GM12878 (cell line): ENCODE data around the gene TCF4.

Source experiments
- BRCA1 ChIP-seq: IDR thresholded peaks from 2 replicates; pipeline ENCODE4 v1.6.1; 2011; ENCODE audit warnings: low read depth, low read length, improper control_type of control experiment
- EP300 ChIP-seq, 2 experiments: fragments of 150-350 bp in 1 of 2; IDR thresholded peaks; 2 replicates each; pipeline ENCODE4 v1.6.1; 2011 to 2012; ENCODE audit warnings: low read depth in 2 of 2, low read length in 2 of 2, borderline replicate concordance in 1 of 2, improper control_type of control experiment in 1 of 2, inconsistent platforms in 1 of 2; ENCODE audit not compliant: control insufficient read depth in 1 of 2
- JUNB ChIP-seq: IDR thresholded peaks from 2 replicates; pipeline ENCODE4 v1.6.1; 2016; ENCODE audit warnings: antibody characterized with exemption, mild to moderate bottlenecking
- SP1 ChIP-seq: IDR thresholded peaks from one replicate; pipeline ENCODE4 v1.6.1; 2011; ENCODE audit warnings: low read depth, low read length
- TF ChIP-seq, protein P1 (sequence below): IDR thresholded peaks from 2 replicates; pipeline ENCODE4 v1.6.1; 2011; ENCODE audit warnings: borderline replicate concordance, low read depth, mild to moderate bottlenecking, moderate library complexity, low read length; ENCODE audit not compliant: insufficient read depth, poor library complexity, severe bottlenecking
- TF ChIP-seq, protein P2 (sequence below), 3 experiments: IDR thresholded peaks in 2 of 3; conservative IDR thresholded peaks in 1 of 3; 2 replicates each; pipeline ENCODE4 v1.5.1; 2011; ENCODE audit warnings: low read depth in 3 of 3, low read length in 3 of 3, mild to moderate bottlenecking in 3 of 3, control low read depth in 2 of 3, moderate library complexity in 2 of 3, inconsistent platforms in 1 of 3, mixed read lengths in 1 of 3; ENCODE audit not compliant: control insufficient read depth in 2 of 3, insufficient read depth in 1 of 3; ENCODE audit errors: extremely low read depth in 1 of 3
- TF ChIP-seq, protein P3 (sequence below): IDR thresholded peaks from 2 replicates; pipeline ENCODE4 v1.6.1; 2012; ENCODE audit warnings: low read length, inconsistent platforms

DNA sequence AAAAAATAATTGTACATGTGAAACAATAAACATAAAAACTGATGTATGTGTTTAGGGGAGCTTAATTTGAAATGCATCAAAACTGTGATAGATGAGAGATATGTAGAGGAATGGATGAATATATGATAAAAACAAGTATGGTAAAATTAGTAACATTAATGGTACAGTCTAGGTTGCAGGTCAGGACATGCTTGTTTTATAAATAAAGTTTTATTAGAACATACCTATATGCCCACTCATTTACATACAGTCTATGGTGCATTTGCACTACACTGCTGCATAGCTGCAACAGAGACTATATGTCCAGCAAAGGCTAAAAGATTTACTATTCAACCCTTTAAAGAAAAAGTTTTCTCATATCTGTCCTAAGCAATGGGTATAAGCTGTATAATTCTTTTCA is 392.1 kb downstream of the TCF4 start:
- TF ChIP-seq, protein P1, sequence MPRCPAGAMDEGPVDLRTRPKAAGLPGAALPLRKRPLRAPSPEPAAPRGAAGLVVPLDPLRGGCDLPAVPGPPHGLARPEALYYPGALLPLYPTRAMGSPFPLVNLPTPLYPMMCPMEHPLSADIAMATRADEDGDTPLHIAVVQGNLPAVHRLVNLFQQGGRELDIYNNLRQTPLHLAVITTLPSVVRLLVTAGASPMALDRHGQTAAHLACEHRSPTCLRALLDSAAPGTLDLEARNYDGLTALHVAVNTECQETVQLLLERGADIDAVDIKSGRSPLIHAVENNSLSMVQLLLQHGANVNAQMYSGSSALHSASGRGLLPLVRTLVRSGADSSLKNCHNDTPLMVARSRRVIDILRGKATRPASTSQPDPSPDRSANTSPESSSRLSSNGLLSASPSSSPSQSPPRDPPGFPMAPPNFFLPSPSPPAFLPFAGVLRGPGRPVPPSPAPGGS: no peak
- no peak for TF ChIP-seq EP300 (IDR thresholded peaks at IDR 0.05; ENCODE audit: borderline replicate concordance in 1 of 2, control insufficient read depth in 1 of 2, low read depth in 2 of 2, low read length in 2 of 2)
- TF ChIP-seq BRCA1: no peak
- TF ChIP-seq, protein P2, sequence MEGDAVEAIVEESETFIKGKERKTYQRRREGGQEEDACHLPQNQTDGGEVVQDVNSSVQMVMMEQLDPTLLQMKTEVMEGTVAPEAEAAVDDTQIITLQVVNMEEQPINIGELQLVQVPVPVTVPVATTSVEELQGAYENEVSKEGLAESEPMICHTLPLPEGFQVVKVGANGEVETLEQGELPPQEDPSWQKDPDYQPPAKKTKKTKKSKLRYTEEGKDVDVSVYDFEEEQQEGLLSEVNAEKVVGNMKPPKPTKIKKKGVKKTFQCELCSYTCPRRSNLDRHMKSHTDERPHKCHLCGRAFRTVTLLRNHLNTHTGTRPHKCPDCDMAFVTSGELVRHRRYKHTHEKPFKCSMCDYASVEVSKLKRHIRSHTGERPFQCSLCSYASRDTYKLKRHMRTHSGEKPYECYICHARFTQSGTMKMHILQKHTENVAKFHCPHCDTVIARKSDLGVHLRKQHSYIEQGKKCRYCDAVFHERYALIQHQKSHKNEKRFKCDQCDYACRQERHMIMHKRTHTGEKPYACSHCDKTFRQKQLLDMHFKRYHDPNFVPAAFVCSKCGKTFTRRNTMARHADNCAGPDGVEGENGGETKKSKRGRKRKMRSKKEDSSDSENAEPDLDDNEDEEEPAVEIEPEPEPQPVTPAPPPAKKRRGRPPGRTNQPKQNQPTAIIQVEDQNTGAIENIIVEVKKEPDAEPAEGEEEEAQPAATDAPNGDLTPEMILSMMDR (IDR thresholded peaks at IDR 0.05 in 2 of 3, conservative IDR thresholded peaks at IDR 0.05 in 1 of 3; ENCODE audit: control insufficient read depth in 2 of 3, extremely low read depth in 1 of 3, insufficient read depth in 1 of 3, low read depth in 3 of 3, low read length in 3 of 3): no peak
- no peak for TF ChIP-seq JUNB
- TF ChIP-seq, protein P3, sequence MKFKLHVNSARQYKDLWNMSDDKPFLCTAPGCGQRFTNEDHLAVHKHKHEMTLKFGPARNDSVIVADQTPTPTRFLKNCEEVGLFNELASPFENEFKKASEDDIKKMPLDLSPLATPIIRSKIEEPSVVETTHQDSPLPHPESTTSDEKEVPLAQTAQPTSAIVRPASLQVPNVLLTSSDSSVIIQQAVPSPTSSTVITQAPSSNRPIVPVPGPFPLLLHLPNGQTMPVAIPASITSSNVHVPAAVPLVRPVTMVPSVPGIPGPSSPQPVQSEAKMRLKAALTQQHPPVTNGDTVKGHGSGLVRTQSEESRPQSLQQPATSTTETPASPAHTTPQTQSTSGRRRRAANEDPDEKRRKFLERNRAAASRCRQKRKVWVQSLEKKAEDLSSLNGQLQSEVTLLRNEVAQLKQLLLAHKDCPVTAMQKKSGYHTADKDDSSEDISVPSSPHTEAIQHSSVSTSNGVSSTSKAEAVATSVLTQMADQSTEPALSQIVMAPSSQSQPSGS: no peak
- TF ChIP-seq SP1: no peak
